Fibroblast of skin of abdomen (primary cell): ENCODE data around the gene CIDEC.
"Not testable (repeated sequence)": the region's sequence is repeated elsewhere in the genome, so short reads cannot be mapped to it uniquely, and the experiment has no call there.

ENCODE experiments used
- DNase-seq: peaks from one replicate; pipeline ENCODE4 v3.0.0-alpha.2; 2013

Gene CIDEC

DNA sequence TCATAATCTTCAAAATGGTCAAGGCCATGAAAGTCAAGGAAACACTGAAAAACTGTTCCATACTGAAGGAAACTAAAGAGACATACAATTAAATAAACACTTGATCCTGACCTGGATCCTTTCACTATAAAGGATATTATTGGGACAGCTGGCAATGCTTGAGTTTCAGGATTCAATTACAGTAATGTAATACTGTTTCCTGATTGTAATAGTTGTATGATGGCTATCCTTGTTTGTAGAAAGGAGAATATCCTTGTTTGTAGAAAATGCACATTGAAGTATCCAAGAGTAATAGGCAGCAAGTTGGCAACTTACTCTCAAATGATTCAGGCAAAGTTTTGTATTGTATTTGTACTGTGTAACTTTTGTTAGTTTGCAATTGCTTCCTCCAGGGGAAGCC lies 4.6 kb downstream of the CIDEC start:
- DNase-seq = no peak

DNA sequence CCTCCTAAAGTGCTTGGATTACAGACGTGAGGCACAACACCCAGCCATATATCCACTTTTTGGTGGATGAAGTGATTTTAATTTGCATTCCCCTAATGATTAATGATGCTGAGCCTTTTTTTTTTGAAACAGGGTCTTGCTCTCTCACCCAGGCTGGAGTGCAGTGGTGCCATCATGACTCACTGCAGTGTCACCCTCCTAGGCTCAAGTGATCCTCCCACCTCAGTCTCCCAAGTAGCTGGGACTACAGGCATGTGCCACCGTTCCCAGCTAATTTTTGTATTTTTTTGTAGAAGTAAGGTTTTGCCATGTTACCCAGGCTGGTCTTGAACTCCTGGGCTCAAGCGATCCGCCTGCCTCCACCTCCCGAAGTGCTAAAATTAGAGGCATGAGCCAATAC lies 8.0 kb downstream of the CIDEC start:
- DNase-seq = not testable (repeated sequence)

DNA sequence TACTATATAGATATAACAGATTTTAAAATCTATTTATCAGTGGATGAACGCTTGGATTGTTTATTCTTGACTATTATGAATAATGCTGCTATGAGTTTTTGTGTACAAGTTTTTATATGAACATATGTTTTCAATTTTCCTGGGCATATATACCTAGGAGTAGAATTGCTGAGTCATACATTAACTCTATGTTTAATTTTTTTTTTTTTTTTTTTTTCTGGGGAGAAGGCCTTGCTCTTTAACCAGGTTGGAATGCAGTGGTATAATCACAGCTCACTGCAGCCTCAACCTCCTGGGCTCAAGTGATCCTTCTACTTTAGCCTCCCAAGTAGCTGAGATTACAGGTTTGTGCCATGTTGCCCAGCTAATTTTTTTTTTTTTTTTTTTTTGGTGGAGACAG lies 9.1 kb downstream of the CIDEC start:
- DNase-seq = peak; percentile 81

- no peak for DNase-seq
These were observed 10.1 kb downstream of the CIDEC start for GRCh38 chr3:9869955-9870354.

GRCh38 chr3:9867106-9867505 lies 12.9 kb downstream of the CIDEC start:
- DNase-seq = no peak

- DNase-seq = peak; percentile 65
These were observed 13.4 kb downstream of the CIDEC start for GRCh38 chr3:9866639-9867038.

DNA sequence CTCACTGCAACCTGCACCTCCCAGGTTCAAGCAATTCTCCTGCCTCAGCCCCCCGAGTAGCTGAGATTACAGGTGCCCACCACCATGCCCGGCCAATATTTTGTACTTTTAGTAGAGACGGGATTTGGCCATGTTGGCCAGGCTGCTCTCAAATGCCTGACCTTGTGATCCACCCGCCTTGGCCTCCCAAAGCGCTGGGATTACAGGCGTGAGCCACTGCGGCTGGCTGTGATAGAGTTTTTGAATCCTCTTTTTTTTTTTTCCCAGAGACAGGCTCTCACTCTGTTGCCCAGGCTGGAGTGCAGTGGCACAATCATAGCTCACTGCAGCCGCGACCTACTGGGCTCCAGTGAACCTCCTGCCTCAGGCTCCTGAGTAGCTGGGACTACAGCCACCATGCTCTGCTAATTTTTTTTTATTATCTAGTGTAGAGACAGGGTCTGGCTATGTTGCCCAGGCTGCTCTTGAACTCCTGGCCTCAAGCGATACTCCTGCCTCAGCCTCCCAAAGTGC lies 14.9 kb downstream of the CIDEC start:
- not testable (repeated sequence) for DNase-seq

DNA sequence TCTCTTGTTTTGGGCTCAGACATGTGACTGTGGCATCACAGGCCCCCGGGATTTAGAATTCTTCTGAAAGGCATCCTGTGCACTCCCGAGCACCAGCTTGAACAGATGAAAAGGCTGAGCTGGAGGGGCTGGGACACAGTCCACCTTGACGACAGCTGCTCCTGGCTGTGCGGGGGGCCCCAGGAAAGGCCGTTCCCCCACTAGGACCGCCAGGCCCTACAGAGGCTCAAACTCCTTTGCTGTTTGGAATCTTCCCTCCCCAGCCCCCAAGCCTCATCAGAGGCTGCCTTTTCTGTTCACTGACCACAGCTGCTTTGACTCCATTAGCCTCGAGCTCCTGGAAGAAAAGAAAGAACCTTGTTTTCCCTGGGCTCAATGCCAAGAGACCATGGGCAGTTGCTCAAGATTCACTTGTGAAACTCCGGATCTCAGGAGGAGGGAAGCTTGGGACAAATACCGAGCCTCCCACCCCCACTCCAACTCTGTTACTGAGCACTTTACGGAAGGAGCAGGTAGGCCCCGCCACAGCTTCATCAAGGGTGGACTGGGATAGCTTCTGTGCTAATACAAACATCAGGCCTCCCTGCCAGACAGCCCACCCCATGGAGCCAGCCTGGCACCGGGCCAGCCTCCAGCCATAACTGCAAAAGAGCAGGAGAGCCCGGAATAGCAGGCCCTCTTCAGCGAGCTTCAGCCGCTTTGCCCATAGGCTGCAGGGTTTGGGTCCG lies 15.7 kb downstream of the CIDEC start:
- DNase-seq = peak; percentile 85

GRCh38 chr3:9863058-9863772 lies 16.8 kb downstream of the CIDEC start:
- no peak for DNase-seq

DNA sequence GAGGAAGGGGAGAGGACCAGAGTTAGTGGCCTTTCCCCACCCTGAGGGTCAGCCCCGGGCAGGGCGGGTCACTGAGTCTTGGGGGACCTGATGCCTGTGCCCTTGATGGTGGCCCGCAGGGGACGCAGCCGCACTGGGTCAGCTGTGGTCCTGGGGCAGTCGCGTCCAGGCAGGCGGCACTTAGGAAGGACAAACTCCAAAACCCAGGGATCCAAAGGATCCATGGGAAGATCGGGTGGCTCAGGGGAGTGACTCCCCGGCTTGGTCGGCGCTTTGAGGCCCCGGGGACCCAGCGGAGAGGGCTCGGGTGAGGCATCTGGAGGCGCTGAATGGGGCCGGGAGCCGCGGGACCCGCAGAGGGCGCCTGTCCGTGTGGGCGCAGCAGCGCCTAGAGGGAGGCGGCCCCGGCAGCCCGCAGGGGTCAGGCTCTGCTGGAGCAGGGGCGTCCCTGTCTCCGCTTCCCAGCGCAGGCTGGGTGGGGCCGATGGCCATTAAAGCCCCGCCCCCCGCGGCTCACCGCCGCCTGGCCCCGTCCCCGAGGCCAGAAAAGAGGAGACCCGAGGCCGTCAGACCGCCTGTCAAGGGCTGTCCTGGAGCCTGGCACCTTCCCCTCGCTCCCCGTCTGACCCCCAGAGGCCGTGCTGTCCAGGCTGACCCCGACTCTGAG lies 17.5 kb downstream of the CIDEC start:
- DNase-seq = peak; percentile 41

DNA sequence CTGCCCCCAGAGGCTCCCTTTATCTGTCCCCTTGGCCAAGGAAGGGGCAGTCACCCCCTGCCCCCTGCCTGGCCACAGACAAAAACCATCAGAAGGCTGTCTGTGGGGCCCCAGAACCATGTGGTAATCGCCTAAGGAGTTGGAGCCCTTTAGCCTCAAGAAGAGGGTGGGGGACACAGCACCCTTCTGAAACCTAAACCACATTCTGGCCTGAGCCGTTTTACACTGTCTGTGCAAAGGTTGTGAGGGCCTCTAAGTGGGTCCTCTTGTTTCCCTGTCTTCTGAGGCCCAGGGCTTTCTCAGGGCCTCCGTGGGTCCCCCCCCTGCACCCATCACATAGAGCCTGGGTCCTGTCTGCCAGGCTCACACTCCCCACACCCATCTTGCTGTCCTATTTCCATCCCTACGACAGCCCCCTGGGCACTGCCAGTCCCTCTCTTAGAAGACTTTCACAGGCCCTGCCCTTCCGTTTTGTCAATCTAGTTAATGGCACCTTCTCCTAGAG lies 18.4 kb downstream of the CIDEC start:
- no peak for DNase-seq

DNA sequence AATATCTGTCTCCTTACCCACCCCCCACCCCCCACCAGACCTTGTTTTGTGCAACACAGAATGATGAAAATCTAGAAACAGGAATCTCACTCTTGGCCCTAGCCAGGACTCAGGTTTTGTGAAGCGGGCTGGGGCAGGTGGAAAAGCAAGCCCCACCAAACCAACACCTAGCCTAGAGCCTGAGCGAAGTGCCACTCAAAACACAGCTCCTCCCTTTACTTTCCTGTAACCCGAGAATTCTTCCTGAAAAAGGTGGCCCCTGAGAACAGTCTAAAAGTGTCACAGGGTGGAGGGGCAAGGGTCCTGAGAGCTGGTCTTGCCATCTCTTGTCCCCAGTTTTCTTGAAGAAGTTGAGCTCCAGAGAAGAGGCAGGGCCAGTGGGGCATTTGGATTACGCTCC lies 18.9 kb downstream of the CIDEC start:
- no peak for DNase-seq

DNA sequence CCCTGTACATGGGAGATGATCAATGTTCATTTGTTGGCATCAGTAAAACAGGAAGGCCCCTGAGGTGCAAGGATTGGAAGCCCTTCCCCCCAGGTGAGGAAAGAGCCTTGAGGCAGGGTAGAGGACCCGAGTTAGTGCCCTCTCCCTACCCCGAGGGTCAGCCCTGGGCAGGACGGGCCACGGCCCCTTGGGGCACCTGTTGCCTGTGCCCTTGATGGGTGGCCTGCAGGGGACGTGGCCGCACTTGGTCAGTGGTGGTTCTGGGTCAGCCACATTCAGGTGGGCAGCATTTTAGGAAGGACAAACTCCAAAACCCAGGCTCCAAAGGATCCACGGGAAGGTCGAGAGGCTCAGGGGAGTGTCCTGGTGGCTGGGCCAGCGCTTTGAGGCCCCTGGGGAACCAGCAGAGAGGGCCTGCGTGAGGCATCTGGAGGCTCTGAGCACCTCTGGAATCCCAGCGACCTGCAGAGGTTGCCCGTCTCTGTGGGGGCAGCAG lies 20.5 kb downstream of the CIDEC start:
- DNase-seq = no peak

DNA sequence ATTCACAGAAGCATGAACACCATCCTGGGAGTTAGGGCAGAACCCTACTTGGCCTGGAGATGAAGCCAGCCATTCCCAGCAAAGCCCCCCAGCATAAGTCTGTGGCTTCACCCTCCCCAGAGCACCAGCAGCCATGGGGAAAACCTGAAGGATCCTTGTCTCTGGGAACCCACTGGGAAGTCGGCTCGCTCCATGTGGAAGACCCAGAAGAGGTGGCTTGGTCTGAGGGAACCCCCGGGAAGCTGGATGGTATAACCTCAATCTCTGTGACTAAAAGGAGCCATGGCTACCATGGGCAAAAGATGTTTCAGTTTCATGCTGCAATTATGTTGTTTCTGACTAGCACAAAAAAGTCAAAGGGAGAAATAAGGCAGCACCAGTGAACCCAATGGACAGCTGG lies 24.5 kb downstream of the CIDEC start:
- no peak for DNase-seq

GRCh38 chr3:9854291-9854940 lies 25.6 kb downstream of the CIDEC start:
- DNase-seq = not testable (repeated sequence)

GRCh38 chr3:9852528-9852927 lies 27.5 kb downstream of the CIDEC start:
- no peak for DNase-seq

- DNase-seq = not testable (repeated sequence)
These were observed 28.1 kb downstream of the CIDEC start for GRCh38 chr3:9851926-9852325.

DNA sequence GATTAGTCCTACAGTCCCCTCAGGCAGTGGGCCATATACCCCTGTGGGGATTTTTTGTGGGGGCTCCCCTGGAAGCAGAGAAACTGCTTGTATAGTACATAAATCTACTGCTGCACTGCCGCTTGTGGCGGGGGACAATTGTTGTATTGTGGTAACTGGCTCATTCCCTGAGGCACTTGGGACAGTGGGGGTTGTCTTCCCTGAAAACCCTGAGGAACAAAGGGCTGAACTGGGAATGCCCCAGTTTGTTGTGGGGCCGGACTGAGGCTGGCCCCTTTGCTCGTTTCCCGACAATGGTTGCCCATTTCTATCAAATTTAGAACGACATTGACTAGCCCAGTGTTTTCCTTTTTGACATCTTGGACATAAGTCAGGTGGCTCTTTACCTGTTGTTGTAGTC lies 28.7 kb downstream of the CIDEC start:
- not testable (repeated sequence) for DNase-seq

GRCh38 chr3:9848860-9849259 lies 31.2 kb downstream of the CIDEC start:
- peak; percentile 24 for DNase-seq

- not testable (repeated sequence) for DNase-seq
These were observed 32.2 kb downstream of the CIDEC start for GRCh38 chr3:9847870-9848269.

- DNase-seq = no peak
These were observed 33.0 kb downstream of the CIDEC start for GRCh38 chr3:9846931-9847488.

DNA sequence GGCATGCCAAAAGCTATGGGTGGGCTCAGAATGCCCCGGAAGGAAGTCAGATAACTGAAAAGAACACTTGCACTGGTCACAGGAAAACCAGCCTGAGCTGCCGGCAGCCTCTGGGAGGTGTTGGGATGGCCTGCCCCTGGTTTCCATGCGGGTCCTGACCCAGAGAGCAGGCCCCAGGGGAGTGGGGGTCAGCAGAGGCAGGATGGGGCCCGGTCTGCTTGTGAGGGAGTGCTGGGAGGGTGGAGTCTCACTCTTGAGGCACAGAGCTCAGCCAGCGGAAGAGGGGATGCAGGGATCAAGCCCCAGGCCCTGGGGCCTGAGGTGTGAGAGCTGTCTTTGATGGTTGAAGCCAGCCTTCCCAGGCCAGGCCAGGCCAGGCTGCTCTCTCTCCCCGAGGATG lies 33.8 kb downstream of the CIDEC start:
- DNase-seq = no peak
